ENCODE results near the gene CLDN1. TPM values are rescaled to one million over a fixed set of nuclear protein-coding genes. Genes with fewer than 3 reads are reported as not detected.

CLDN1 gene
- total RNA-seq, 1 donor from 2014 or later = 1.4 TPM

DNA sequence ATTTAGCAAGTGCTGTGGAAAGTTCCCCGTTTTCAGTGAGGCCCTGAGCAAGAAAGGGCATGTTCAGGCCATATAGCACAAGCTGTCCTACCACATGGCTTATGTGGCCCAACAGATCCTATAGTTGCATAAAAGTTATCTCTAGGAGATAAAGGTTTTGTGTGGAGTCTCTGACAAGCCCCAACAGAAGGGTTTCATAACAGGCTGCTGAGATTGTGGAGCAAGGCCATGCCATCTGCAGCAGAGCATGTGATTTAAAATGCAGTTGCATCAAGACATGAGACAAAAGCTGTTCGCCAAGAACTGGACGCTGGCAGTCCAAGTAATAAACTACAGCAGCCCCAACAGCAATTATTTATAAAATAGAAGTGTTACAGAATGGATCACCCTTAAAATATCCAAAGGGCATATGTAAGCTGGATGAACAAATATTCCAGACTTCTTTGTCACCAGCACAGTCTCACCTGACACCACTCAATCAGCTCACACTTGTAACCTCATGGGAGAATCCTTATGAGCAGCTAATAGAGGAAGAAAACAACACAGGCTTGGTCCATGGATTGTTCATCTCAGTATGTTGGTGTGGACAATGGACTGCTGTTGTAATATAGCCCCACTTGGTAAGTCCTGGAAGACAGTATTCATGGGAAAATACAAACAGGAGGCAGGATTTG, 14.4 kb upstream of the CLDN1 start:
- ATAC-seq (peak; percentile 87), DNase-seq (no peak)

GRCh38 chr3:190333961-190334360, 11.7 kb upstream of the CLDN1 start:
- no peak for DNase-seq
- intact Hi-C loops (cut with micrococcal nuclease) = no loop called here
- no peak for ATAC-seq

More for the DNA sequence above, 14.4 kb upstream of the CLDN1 start:
- intact Hi-C loops (cut with micrococcal nuclease) = no loop called here

DNA sequence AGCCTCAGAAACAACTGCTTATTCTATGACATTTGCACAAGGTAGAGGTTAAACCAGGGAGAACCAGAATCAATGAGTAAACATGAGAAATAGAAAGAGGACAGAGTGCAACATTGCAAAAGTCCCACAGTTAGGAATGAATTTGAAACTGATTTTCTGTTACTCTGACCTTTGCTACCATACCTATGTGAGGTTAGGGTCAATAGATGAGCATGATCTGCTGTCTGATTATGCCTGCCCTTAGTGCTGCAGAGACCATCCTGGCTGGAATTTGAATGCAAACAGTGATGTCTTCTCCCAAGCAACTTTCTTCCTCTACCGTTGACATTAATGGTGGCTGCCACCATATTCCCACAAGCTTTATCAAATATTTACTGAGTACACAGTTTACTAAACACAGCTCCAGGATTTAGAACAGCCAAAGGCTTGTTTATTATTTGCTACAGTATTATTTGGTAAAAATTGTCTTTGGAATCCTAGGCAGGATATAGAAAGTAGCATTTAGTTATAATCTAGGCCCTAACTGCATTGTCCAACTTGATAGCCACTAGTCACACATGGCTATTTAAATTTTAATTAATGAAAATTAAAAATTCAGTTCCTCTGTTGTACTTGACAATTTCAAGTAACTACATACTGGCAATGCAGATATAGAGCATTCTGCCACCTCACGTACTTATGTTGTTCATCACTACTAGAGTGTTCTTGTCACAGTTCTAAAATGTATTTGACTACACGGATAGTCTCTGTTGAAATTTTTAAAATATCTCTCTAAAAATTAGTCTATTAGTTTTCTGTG, 8.9 kb upstream of the CLDN1 start:
- intact Hi-C loops (cut with micrococcal nuclease) = no loop called here
- DNase-seq = no peak
- ATAC-seq = no peak

- no peak for DNase-seq
- peak; percentile 75 for ATAC-seq
- intact Hi-C loops (cut with micrococcal nuclease) = loop anchor here (5.0 kb wide), 1 partner anchor 360 kb away; no protein-coding TSS in a partner anchor
Observed at GRCh38 chr3:190326930-190327329, 4.7 kb upstream of the CLDN1 start.

DNA sequence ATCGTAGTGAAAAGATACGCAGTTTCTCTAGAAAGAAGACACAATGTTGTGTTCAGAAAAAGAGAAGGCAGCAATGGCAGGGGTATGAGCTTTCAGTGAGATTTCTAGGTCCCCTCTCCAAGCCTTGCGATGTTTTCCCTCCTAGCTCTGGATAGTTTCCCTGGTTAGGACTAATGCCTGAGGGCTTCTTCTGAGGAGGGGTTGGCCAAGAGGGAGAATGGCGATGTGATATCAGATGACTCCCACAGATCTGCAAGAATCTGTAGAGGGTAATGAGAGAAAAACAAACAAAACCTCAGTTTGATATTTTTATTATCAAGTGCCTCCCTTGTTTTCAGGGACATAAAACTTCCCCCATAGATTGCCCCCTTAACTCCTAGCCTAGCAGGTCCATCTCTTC, 4.1 kb upstream of the CLDN1 start:
- DNase-seq = no peak
- no peak for ATAC-seq
- intact Hi-C loops (cut with micrococcal nuclease) = loop anchor here (5.0 kb wide), 1 partner anchor 359 kb away; no protein-coding TSS in a partner anchor

GRCh38 chr3:190325923-190326322, 3.7 kb upstream of the CLDN1 start:
- DNase-seq (no peak), ATAC-seq (no peak)
- intact Hi-C loops (cut with micrococcal nuclease) = loop anchor here (5.0 kb wide), 1 partner anchor 359 kb away; no protein-coding TSS in a partner anchor

DNA sequence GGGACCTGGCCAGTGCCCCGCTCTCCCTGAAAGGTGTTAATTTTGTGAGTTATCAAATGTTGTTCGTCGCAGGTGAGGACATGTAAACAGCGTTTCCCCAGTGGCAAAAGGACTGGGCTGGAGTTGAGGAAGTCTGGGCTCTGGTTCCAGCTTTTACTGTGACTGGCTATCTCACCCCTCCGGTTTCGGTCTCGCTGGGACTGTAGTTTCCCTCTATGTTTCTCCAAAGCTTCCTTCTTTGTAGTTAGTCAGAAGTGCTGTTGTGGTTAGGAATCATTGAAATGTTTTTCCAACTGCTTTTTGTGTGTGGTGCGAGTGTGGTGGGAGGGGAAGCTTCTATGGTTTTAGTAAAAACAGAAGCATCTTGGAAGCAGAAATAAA, 990 bp upstream of the CLDN1 start:
- intact Hi-C loops (cut with micrococcal nuclease) = no loop called here
- DNase-seq (no peak), ATAC-seq (peak; percentile 36)

DNA sequence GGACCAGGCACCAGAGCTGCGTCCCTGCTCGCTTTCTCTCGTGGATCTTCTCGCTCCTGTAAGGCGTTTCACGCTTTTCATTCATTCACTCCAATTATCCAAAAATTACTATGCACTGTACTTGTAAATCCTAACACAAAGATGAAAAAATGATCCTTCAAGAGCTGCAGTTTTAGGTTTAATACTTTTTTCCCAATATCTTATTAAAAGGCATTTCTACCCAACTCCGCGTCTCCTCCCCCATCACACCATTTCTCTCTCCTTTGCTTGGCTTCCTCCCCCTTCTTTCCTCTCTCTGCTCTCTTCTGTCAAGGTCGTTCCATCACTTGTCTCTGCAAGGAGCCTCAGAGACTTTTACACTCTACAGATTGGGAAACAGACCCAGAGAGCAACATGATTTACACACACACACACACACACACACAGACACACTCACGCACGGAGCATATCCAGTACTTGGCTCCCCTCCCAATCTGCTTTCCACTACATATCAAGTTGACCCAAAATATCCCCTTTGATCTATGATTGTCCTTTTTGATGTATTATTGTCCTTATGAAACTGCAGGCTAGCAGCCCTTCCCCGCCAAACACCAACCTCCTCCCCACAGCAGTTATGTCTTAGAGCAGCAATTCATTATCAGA, 479 bp upstream of the CLDN1 start:
- ATAC-seq = peak; percentile 34
- intact Hi-C loops (cut with micrococcal nuclease) = no loop called here
- no peak for DNase-seq

DNA sequence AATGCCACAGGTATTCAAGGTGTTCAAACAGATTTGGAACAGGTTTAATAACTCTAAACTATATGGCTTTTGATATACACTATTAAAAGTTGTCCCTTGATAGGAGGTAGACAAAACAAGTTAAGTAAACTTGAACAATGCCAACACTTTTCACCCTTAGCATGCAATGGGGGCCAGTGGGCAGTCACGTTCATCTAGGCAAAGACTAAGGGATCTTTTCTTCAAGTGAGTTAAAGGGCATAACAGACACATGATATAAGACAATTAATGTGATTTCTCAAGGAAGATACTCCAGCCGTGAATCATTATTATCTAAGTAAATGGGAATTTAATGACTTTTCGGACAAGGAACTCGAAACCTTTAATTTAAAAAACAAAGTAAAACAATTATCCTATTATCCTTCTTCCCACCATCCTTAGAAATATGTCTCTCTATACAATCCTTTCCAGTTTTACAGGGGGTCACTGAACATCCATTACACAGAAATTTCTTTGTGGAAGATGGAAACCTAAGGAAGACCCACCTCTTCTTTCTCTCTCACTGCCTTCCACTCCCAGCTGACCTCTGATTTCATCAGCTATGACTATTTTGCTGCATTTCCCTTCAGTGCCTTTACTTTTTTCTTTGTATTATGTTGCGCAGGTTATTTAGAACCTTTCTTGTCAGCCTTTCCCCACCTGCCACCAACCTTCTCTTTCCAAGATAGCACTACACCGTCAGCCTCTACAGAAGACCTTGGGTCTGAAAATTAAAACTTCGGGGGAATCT, 1.5 kb downstream of the CLDN1 start:
- DNase-seq = no peak
- intact Hi-C loops (cut with micrococcal nuclease) = no loop called here
- no peak for ATAC-seq

DNA sequence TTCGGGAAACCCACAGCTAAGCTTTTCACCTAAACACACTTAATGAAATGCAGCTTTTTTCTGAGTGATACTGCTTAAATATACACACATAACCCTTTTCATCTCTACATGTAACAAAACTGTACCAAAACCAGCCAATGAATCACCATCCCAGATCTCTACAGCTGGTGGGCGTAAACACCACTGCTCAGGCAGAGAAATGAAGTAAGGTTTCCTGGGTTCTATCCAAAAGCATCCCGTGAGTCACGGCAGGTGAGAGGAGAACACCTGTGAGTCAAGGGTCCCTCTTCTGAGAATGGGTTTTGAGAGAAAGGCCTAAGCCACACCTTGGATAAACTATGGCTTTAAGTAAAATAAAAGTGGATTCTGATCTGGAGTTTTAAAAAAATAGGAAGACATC, 2.6 kb downstream of the CLDN1 start:
- ATAC-seq = no peak
- DNase-seq = no peak
- intact Hi-C loops (cut with micrococcal nuclease) = no loop called here

- DNase-seq (no peak), ATAC-seq (no peak)
- intact Hi-C loops (cut with micrococcal nuclease) = no loop called here
Observed at GRCh38 chr3:190318666-190319065, 3.6 kb downstream of the CLDN1 start.

DNA sequence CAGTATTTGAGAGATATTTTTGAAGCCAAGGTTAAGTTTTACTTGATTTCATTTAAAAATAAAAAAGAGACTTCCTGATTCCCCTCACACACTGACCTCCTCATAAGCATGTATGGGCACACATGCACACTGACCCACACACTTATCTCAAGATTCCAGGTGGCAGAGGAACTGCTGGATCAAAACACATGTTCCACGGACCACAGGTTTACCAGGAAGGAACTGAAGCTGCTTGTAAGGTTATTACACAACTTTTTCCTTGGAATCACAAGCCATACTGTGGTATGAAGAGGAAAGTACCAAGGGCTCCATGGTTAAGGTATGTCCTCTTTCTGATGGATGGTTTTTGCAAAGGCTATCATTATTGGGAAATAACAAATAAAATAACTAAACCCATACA, 7.5 kb downstream of the CLDN1 start:
- DNase-seq (no peak), ATAC-seq (no peak)
- intact Hi-C loops (cut with micrococcal nuclease) = no loop called here

DNA sequence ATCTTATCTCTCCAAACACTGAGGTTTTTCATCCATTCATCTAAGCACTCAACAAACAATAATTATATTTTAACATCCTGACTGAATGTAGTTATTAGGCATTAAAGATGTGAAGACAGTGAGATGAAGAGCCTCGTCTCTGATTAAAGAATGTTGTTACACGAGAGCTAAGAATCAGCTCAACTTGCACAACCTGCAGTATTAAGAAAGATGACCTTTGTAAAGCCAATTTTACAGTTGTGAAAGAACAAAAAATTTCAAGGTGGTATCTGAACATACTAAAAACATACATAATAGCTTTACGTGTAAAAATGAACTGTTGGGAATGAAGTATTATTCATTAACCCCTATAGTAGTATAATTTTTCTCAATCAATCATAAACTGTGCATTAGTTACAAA, 12.8 kb downstream of the CLDN1 start:
- intact Hi-C loops (cut with micrococcal nuclease) = no loop called here
- no peak for ATAC-seq
- no peak for DNase-seq

DNA sequence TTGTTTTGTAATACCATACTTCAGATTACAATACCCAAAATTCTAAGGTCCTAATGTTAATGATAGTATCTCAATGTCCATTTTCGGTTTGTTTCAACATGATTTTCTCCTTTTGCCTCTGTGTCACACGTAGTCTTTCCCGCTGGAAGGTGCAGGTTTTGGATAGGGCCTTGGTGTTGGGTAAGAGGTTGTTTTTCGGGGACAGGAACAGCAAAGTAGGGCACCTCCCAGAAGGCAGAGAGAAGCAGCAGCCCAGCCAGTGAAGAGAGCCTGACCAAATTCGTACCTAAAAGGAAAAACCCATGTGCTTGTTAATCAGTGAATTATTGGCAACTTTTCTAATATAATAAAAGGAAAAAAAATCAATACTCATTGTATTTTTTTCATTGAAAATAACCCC, 14.1 kb downstream of the CLDN1 start:
- intact Hi-C loops (cut with micrococcal nuclease) = no loop called here
- DNase-seq (no peak), ATAC-seq (no peak)

DNA sequence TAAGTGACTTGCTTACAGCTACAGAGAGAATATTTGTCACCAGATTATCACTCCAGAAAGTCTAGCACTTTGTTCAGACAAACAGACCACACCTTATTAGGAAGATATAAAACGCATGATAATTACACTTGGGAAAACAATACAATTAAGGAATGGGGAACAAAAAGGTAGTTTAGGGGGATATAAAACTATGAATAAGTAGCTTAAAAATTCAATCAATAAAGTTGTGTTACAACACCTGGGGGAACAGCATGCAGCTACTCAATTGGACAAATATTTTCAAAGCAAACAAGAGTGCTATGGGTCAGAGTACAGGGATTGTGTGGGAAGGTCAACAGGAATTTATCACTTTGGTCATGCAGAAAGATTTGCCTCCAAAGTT, 15.1 kb downstream of the CLDN1 start:
- DNase-seq (no peak), ATAC-seq (no peak)
- intact Hi-C loops (cut with micrococcal nuclease) = no loop called here

DNA sequence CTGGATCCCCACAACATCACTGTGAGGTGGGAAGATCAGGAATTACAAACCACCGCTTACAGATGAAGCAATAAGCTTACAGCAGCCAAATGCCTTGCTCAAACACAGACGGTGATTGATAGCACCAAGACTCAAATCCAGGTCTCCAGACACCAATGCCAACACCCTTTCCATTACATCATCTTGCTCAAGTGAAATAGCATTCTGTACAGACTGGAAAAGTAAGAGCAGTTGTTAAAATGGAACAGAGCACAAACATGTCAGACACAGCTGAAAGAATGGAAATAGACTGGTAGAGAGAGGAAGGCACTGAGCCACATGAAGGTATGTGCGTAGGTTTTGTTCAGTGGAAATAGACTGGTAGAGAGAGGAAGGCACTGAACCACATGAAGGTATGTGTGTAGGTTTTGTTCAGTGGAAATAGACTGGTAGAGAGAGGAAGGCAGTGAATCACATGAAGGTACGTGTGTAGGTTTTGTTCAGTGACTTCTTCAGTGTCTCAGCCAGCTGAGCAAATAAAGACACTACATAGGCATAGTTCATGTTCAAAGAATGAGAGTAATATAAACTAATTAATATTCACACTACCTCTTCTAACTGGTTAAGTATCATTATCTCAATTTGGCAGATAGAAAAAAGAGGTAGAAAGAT, 15.6 kb downstream of the CLDN1 start:
- intact Hi-C loops (cut with micrococcal nuclease) = no loop called here
- ATAC-seq (peak; percentile 87), DNase-seq (no peak)

DNA sequence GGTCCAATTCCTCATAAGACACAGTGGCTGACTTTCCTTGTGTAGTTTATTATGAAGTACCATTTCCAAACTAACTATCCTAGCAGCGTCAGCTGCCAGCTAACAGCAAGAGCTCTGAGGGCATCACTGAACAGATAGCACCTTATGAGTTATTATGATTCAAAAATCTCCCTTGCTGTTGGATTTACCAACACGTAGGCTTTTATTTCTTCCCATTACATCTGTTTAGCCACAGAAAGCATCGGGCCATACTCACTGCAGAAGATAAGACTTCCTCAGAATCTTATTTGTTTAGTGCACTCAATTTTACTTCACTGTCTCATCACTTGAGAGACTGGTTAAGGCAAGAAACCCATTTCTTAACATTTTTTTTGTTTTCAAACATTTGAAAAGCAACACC, 16.2 kb downstream of the CLDN1 start:
- intact Hi-C loops (cut with micrococcal nuclease) = no loop called here
- ATAC-seq (no peak), DNase-seq (no peak)

DNA sequence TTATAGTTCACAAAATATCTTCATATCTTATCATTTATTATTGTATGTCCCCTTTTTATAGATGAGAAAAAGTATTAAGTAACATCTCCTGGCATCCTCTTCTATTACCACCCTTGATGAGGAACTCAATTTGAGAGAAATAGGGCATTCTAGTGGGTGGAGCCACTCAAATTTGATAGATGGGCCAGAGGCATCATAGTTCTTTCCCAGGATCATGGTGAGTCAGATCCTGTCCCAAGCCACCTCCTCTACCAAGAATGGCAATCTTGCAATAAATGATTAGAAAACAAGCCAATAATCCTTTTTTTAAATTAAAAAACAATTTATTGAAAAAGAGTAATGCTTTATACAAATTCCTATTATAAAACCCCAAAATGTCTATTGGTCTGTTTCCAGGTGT, 16.8 kb downstream of the CLDN1 start:
- no peak for DNase-seq
- intact Hi-C loops (cut with micrococcal nuclease) = no loop called here
- no peak for ATAC-seq

DNA sequence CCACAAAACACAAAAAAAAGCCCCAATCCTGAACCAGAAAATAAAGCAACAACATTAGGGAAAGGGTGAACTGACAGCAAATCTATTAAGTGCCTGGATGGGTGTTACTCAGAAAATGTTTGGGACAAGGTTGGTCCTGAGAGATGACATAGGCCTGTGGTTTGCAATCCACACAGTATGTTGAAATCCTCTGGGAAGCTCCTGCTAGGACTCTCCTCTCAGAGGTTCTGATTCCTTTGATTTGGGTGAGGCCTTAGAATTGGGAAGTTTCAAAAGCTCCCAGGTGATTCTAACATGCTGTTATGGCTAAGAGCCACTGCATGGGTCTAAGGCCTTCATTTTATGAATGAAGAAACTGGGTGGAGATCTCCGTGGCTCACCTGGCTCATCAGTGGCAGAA, 18.4 kb downstream of the CLDN1 start:
- intact Hi-C loops (cut with micrococcal nuclease) = no loop called here
- DNase-seq (no peak), ATAC-seq (no peak)

All from left ventricle myocardium superior (tissue), 1 donor.